GM12892 (cell line): ENCODE measurements around the gene SRD5A3.
A peak's percentile ranks its signal among the peaks of the same experiment; 100 is the strongest.

Experiments used
- DNase-seq: peaks from one replicate; pipeline ENCODE4 v3.0.0; 2011; ENCODE audit not compliant: insufficient read length
- FAIRE-seq: peaks from 2 replicates; lab custom pipeline; 2011; peaks lifted over from hg19 to GRCh38; lab: Jason Lieb, UNC
- POLR2A ChIP-seq: IDR thresholded peaks from 2 replicates; pipeline ENCODE4 v1.6.1; 2011; ENCODE audit warnings: low read depth, low read length, control low read depth
- POLR2AphosphoS5 ChIP-seq: IDR thresholded peaks from 2 replicates; pipeline ENCODE4 v1.6.1; 2011; ENCODE audit warnings: low read depth, low read length, control low read depth
- TAF1 ChIP-seq: IDR thresholded peaks from 2 replicates; pipeline ENCODE4 v1.6.1; 2011; ENCODE audit warnings: low read depth, mild to moderate bottlenecking, control low read depth, low read length, borderline replicate concordance

The SRD5A3 gene

GRCh38 chr4:55321707-55322264 lies 24.3 kb upstream of the SRD5A3 start:
- DNase-seq = no peak

GRCh38 chr4:55323375-55323774 lies 22.7 kb upstream of the SRD5A3 start:
- DNase-seq (no peak), FAIRE-seq (no peak)
- TF ChIP-seq POLR2AphosphoS5 (no peak), TAF1 (no peak), POLR2A (no peak)

More at GRCh38 chr4:55321707-55322264, 24.3 kb upstream of the SRD5A3 start:
- peak; percentile 36 for FAIRE-seq
- TF ChIP-seq POLR2A = no peak
- TF ChIP-seq TAF1 = no peak
- no peak for TF ChIP-seq POLR2AphosphoS5

- FAIRE-seq (no peak), DNase-seq (no peak)
- TF ChIP-seq TAF1 (no peak), POLR2A (no peak), POLR2AphosphoS5 (no peak)
Observed at GRCh38 chr4:55326629-55327028, 19.4 kb upstream of the SRD5A3 start.

- DNase-seq (no peak), FAIRE-seq (no peak)
- TF ChIP-seq POLR2AphosphoS5 (no peak), TAF1 (no peak), POLR2A (no peak)
Observed at GRCh38 chr4:55329012-55329411, 17.0 kb upstream of the SRD5A3 start.

- DNase-seq = no peak
- FAIRE-seq = no peak
- TF ChIP-seq TAF1 (no peak), POLR2A (no peak)
Observed at GRCh38 chr4:55330241-55330640, 15.8 kb upstream of the SRD5A3 start.

GRCh38 chr4:55336138-55337034 lies 9.7 kb upstream of the SRD5A3 start:
- TF ChIP-seq POLR2AphosphoS5 = no peak
- FAIRE-seq = no peak
- no peak for DNase-seq

- FAIRE-seq = no peak
- TF ChIP-seq POLR2A (no peak), TAF1 (no peak), POLR2AphosphoS5 (no peak)
- DNase-seq = no peak
Observed at GRCh38 chr4:55337944-55338343, 8.1 kb upstream of the SRD5A3 start.

GRCh38 chr4:55338486-55338885 lies 7.6 kb upstream of the SRD5A3 start:
- FAIRE-seq (no peak), DNase-seq (no peak)
- TF ChIP-seq POLR2A (no peak), TAF1 (no peak), POLR2AphosphoS5 (no peak)

GRCh38 chr4:55340266-55340665 lies 5.8 kb upstream of the SRD5A3 start:
- DNase-seq (no peak), FAIRE-seq (no peak)
- TF ChIP-seq POLR2A (no peak), TAF1 (no peak), POLR2AphosphoS5 (no peak)

GRCh38 chr4:55343887-55344286 lies 2.2 kb upstream of the SRD5A3 start:
- TF ChIP-seq POLR2A (no peak), TAF1 (no peak), POLR2AphosphoS5 (no peak)
- DNase-seq (no peak), FAIRE-seq (no peak)

GRCh38 chr4:55345054-55345453 lies 988 bp upstream of the SRD5A3 start:
- no peak for DNase-seq
- TF ChIP-seq POLR2A (no peak), POLR2AphosphoS5 (no peak), TAF1 (no peak)
- FAIRE-seq = no peak

GRCh38 chr4:55346851-55347255 lies 811 bp downstream of the SRD5A3 start:
- FAIRE-seq (no peak), DNase-seq (no peak)
- TF ChIP-seq POLR2AphosphoS5 (no peak), TAF1 (no peak), POLR2A (no peak)
